Endometrium (tissue), 2 donors: ENCODE data around the gene RAB3GAP1.

Source experiments
- FAIRE-seq: peaks from 2 replicates; lab custom pipeline; 2012; peaks lifted over from hg19 to GRCh38; lab: Jason Lieb, UNC
- donor health status: control.
- donor health status: control.

RAB3GAP1 gene

DNA sequence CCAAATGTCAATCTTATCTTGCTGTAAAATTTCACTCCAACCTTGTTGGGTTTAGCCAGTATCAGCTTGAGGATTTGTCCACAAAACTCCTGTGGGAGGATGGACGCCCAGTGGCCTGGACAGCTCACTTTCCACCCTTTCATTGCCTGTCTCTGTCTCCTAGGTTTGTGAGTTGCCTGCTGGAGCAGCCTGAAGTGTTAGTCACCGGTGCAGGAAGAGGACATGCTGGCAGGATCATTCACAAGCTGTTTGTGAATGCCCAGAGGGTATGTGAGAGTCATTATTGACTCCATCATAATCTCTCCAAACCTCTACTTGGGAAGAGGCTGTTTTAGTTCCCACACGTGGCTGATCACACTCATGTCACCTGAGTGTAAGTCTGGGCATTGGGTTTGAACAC is 112.3 kb downstream of the RAB3GAP1 start:
- FAIRE-seq = no peak

DNA sequence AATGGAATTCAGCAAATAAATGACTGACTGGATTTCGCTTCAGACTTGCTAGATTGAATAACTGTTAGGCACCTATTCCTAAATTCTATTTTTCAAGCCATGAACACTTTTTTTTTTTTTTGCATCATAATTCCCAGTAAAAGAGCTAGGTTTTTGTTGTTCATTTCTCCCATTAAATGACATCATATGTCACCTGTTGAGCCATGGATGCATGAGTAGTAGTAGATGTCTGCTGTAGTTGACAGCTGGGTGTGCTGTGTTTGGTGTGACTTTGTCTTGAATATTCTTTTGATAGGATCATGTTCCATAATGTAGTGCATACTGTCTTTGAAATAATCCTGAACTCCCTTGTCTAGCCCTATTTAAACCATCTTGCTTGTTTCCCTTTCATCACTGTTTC is 115.2 kb downstream of the RAB3GAP1 start:
- no peak for FAIRE-seq

DNA sequence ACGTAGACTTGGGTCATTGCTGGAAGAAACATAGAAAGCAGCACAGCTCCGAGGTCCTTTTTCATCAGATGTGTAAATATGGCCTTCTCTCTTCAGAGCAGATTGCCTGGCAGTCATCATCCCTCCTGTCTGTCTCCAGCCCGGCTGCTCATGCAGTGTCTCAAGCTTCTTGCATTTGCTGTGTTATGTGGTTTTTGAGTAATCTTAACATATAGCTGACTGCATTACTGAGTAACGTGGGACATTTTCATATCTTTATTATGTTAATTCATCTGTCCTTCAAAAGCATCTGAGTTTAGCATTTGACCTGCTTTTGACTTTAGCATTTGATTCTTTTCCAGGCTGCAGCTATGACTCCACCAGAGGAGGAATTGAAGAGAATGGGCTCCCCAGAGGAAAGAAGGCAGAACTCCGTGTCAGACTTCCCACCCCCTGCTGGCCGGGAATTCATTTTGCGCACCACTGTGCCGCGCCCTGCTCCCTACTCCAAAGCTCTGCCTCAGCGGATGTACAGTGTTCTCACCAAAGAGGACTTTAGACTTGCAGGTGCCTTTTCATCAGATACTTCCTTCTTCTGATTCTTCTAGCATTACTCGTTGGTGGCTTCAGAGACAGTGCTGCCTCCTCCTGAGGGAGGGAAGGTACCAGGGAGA is 116.2 kb downstream of the RAB3GAP1 start:
- no peak for FAIRE-seq

DNA sequence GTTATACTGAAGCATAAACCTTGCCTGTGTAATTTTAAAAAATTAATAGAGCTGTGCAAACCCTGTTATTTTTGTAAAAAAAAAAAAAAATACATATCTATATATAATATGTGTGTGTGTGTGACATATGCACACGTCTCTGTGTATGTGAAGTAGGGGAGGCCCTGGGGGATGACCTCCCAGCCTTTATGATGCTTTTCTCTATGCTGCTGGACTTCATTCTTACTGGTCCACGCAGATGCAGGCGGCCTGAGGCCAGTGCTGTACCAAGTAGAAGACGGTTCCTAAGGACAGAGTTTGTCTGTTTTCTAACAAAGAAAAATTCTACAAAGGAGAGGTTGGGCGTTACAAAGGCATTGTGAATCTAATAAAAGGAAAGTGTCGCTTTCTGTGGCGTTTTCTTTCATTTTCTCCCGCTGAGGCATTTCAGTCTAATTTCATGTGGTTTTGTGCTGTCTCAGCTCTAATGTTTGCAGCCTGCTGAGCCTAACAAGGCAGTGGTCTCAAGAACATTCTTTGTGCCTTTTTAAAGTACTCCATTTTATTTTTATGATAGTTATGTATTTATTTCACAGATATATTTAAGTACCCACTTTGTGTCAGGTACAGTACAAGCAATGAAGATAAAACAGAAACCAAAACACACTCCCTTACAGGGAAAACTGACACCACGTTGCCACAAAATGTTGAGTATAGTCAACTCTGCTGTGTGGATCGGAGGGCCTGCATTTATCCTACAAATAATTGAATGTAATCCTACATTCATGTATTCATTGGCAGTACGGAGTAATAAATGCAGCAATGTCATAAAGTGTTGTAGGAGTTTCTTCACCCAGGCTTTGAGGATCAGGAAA is 118.0 kb downstream of the RAB3GAP1 start:
- FAIRE-seq = no peak

DNA sequence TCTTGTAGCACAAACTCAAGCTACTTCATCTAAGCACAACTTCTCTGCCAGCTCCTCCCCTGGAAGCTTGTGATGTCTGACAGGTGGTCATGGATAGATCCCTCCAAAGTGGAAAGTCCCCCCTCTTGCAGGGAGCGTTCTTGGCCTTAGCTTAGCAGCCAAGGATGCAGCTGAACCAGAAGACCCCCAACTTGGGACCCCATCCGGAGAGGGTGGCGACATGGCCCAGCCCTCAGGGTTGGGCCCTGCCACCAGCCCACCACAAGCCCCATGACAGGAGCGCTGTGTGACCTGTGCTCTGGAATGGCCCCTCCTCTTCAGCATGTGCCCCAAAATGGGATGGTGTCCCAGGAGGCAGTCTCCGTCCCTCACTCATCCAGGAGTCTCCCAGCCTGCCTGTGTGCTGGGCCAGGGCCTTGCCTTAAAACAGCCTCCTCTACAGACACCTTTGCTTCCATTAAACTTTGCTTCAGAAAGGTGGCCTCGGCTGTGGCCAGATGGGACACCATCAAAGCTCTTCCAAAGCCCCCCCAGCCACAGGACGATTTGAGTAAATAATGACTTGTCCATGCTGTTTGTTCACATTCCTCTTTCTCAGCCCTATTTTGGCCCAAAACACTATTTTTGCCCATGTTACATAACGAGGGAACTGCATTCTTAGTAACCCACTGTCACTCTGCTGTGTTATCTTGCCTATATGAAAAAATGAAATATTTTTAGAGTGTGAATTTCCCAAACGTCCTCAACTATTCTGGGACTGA is 122.1 kb downstream of the RAB3GAP1 start:
- FAIRE-seq = no peak

DNA sequence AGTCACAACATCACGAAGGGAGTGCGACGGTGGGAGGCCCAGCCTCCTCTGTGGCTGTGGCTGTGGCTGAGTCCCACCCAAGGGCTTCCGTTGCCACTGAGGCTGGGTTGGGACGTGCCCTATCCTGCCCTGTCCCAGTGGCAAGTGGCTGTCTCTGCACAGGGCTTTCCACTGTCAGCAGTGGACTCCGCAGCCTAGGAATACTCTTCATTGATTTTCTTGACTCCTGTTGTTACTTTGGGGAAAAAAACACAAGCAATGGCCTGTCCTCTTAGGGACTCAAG is 122.7 kb downstream of the RAB3GAP1 start:
- no peak for FAIRE-seq

DNA sequence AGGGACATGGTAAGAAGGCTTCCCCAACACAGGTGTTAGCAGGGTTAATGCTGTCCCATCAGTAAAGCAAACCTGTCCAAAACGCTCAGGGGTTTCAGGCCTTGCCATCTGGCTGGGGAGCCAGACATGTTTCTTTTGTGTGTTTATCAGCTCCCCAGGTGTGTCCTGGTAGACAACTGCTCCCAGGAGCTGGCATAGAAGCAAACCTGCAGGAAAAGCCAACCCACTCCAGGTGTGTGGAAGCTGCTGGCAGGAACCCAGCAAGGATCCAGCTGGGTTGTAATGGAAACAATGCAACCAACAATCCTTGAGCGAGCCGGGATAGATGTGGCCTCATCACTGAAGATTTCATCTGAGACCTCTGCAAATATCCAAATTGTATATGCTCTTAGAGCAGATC is 123.1 kb downstream of the RAB3GAP1 start:
- FAIRE-seq = no peak

DNA sequence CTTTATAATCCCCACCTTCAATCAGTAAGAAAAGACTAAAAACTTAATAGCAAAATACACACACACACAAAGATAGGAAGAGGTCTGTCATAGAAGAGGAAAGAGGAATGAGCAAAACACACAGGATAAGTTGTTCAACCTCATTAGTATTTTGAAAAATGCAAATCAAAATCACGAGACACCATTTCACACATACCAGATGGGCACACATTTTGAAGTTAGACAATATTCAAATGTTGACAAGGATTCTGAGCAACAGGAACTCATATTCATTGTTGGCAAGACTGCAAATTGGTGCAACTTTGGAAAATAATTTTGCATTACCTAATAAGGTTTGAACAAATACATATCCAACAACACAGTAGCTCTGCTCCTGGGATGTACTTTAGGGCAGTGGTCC is 127.6 kb downstream of the RAB3GAP1 start:
- no peak for FAIRE-seq

DNA sequence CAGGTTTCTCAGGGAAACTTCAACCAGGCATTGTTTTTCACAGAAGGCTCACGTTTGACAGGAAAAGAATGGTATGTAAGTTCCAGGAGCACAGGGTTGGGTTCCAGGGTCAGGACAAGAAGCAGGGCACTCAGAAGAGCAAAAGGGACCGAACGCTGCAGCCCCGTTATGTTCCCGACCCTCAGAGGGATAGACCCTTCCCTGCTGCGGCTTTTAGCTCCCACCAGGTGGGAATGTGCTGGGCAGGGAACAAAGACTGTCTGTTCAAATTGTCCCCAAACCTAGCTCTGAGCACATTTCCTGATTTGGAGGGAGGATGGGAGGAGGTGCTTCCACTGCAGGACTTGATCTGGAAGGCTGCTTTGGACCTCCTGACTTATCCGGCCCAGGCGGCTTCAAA is 130.1 kb downstream of the RAB3GAP1 start:
- no peak for FAIRE-seq

DNA sequence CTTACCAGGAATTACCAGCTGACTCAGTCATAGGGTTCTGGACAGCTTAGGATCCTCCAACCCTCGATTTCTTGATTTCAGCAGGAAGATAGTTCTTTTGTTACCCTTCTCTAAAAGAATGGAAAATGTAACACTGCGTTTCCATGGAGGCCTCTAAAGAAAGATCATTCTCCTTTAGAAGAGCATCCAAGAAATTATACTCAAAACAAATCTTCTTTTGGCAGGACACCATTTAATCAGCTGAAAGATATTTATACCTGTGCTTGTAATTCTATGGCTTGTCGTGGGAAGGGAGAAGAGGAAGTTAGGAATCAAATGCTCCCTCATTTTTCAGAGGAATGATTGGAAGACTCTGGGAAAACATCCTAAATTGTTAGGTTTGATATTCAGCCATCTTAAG is 130.5 kb downstream of the RAB3GAP1 start:
- no peak for FAIRE-seq

DNA sequence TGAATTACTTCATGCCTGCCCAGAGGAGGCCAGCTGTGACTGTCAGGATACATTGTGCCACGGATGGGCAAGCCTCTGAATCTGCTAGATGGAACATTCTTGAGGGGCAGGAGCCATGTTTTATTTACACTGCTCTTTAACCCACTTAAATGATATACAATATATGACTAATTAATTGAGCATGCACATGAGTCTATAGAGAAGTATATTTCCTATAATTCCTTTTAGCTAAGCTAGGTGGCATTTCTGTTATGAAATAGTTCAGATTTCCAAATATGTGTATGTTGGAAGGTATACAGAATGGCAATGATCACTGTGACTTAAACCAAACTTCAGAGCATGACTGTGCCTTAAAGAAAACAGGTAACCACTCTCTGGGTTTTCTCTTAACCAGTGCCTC is 131.7 kb downstream of the RAB3GAP1 start:
- FAIRE-seq = no peak

DNA sequence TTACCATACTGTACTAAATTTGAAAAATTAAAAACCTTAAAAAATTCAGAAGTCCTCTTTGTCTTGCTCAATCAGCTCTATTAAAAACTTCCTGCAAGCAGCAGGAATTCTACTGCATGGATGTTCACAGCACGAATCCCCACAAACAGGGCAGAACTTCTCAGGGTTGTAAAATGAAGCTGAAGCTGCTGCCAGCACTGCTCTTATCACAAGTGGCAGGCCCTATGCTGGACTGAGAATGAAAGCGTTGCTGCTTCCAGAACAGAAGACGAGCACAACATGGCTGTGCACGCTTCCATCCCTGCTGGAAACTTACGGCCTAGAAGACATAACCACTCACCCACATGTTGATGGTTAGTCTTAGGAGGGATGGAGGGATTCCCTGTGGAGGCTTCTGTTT is 134.0 kb downstream of the RAB3GAP1 start:
- no peak for FAIRE-seq

DNA sequence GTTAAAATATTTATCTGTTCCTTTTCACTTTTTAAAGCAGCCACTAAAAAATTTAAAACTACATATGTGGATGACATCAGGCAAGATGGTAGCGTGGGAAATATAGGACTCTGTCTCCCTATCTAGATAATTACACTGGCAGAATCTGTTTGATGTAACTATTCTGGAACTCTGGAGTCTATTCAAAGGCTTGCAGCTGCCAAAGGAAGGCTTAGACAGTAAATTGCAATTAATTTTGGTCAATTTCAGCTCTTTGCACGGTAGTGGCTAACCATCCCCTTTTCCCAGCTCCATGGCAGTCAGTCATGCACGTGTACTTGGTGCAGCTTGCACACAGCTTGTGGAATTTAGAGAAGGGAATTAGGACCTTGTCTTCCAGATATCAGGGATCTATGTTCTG is 135.2 kb downstream of the RAB3GAP1 start:
- no peak for FAIRE-seq

DNA sequence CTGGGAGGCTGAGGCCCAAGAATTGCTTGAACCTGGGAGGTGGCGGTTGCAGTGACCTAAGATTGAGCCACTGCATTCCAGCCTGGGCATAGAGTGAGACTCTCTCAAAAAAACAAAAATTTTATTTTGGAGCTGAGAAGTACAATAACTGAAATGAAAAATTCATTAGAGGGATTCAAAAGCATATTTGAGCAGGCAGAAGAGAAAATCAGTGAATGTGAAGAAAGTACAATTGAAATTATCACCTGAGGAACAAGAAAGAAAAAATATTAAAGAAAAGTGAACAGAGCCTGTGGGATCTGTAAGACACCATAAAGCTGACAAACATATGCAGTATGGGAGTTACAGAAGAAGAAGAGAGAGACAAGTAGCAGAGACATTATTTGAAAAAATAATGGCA is 137.1 kb downstream of the RAB3GAP1 start:
- FAIRE-seq = no peak

DNA sequence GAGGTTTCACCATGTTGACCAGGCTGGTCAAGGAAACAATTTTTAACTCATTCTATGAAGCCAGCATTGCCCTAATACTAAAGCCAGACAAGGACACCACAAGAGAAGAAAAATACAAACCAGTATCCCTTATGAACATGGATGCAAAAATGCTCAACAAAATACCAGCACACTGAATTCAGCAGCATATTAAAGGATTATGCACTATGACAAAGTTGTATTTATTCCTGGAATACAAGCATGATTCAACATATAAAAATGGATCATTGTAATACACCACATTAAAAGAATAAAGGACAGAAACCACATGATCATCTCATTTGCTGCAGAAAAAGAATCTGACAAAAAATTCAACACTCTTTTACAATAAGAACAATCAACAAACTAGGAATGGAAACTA is 138.7 kb downstream of the RAB3GAP1 start:
- FAIRE-seq = no peak

DNA sequence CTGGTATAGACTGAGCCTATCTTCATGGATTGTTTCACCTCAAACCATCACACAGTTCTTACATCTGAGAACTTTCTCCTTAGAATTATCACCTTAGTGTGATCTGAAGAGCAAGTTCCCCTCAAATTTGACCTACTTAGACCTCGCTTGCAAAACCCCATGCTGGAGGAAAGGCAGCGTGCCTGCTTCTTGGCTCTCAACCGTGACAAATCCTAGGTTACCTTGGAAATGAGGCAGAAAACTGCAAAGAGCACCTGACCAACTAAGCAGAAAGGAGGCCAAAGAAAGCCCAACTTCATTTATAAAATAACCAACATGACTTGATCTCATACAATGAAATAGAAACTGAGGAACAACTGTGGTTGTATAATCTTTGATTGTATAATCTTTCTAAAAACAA is 146.4 kb downstream of the RAB3GAP1 start:
- no peak for FAIRE-seq

DNA sequence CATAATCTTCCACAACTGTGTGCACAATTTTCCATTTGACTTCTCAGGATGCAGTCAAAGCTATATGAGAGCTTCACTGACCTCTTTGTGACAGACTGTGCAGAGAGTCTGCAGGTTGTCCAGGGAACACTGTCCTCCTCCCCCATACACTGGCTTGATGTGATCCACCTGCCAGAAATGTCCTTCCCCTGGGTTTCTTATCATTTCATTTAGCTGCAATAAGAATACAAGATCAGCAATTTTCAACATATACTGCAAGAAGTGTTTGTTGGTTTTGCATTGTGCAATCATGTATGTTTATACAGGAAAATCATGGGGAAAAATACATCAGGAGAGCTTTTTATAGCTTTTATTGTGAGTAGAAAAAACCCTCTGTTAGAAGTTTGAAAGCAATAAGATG is 150.7 kb downstream of the RAB3GAP1 start:
- no peak for FAIRE-seq

DNA sequence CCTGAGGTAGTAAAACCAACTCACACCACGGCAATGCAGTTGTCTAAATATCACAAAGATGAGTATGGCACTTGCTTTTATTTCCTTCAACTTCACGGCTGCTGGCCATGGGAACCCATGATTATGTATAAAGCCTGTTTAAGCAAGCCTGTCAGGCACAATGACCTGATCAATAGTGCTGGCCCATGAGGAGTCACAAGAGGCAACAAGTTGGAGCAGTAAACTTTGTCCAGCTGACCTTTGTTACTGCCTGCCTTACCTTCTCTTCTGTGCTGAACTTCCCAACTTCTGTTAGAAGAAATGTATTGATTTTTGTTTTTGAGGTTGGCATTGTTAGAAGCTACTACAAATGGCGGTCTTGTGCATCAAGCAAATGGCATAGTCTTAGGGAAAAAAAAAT is 151.9 kb downstream of the RAB3GAP1 start:
- FAIRE-seq = no peak

DNA sequence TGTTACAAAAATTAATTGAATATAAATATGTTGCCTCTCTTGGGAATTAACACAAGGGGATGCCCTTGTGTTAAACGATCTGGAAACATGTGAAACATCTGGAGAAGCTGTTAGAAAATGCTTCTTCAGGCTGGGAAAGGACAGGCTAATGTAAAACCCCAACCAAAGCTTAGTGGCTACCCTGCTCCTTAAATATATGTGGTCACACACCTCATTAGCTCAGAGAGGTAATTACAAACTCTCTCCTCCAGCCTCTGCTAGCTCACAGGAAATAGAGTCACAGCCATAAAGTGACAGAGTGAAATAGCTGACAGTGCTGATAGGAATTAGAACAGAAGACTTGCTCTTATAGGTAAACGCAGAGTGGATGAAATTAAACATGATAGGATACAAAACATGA is 155.9 kb downstream of the RAB3GAP1 start:
- FAIRE-seq = no peak

DNA sequence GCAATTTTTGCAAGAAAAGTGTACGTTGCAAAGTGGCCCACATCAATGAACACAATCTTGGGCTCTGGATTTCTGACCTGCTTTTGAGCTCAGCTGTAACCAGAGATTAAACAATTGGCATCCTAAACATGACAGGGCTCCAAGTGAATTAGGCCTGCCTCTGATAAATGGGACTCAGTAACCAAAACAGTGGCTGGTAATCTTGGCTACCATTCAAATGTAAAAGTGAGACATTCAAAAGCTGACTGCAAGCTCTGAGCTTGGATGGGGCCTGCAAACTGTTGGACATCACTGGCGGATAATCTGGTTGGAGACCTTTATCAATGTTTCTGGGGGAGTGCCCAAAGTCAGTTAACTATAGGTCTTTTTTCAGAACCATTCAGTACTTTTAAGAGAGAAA is 160.7 kb downstream of the RAB3GAP1 start:
- FAIRE-seq = no peak

DNA sequence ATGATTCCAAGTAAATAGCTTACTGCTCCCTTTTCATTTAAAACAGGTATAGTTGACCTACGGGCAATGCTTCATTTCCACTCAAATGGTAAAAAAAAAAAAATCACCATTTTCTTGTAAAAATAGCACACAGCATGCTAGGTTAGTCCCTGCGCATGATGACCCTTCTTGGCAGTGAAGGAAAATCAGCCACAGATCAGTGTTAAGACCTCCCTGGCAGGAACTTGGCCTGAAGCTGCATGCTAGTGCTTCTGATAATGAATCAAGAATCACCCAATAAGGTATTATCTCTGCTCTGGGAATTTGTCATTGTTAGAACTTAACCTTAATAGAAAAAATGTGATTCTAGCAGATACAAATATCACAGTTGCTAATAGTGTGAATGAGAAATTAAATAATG is 166.3 kb downstream of the RAB3GAP1 start:
- no peak for FAIRE-seq

DNA sequence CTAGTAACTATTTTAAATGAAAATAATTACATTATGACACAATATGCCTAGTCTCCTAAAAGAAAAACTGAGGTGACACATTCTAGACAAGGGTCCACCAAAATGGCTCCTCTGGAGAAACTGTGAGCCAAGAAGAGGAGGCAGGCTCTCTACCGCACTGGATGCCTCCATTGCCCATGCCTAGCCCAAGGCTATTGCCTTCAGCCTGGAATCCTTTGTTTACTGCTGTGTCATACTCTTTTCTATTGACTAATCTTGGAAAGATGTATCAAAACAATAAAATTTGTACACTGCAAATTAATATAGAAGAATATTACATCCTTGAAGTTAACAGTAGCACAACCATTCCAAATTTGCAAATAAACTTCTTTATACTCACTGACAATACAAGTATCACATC is 167.1 kb downstream of the RAB3GAP1 start:
- FAIRE-seq = no peak
